Fibroblast of lung (primary cell): ENCODE data around the gene MAPK8IP3.

Source experiments
- CTCF ChIP-seq, 2 donors: IDR thresholded peaks in 1 of 2; conservative IDR thresholded peaks in 1 of 2; 1 replicate in 1 of 2; 2 replicates in 1 of 2; pipeline ENCODE4 v1.5.1; 2011 to 2012; ENCODE audit warnings: low read length in 2 of 2, control low read depth in 1 of 2, inconsistent platforms in 1 of 2, low read depth in 1 of 2, mild to moderate bottlenecking in 1 of 2
- EZH2 ChIP-seq: IDR thresholded peaks from 2 replicates; pipeline ENCODE4 v1.5.1; 2012; ENCODE audit warnings: low read length, control low read depth, mild to moderate bottlenecking; ENCODE audit errors: missing control alignments

- TF ChIP-seq CTCF (conservative IDR thresholded peaks at IDR 0.05 in 1 of 2, IDR thresholded peaks at IDR 0.05 in 1 of 2; ENCODE audit: low read depth in 1 of 2, low read length in 2 of 2) = no peak
- TF ChIP-seq EZH2 = no peak
Observed at GRCh38 chr16:1729445-1729844, 23.4 kb downstream of the MAPK8IP3 start.
